ENCODE measurements around the gene WDPCP. TPM values are rescaled to one million over a fixed set of nuclear protein-coding genes. Genes with fewer than 3 reads are reported as not detected.

The WDPCP gene
- total RNA-seq, 1 experiment from 2014 or later: 7.4 TPM

DNA sequence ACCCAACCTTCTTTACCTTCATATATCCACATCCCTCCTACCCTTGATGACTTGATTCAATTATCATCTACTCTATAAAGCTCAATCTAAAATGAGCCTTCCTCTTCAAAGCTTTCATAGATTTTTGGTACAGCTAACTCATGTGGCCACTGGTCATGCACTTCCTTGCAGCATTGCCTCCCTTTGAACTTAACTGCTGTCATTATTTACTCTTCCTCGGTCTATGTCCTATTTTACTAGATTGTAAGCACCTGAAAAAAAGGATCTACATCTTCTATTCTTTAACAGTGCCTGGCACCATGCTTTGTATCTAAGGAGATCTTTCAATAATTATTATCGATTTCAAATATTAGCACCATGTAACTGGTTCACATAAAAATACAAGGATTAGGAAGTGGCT is 31.1 kb upstream of the WDPCP start:
- in situ Hi-C loops (cut with HindIII; ENCODE audit: low pct_unique_long_range_greater_than_20kb, low sequenced_read_pairs): no loop called here
- H3K4me1 ChIP-seq (ENCODE audit: control insufficient read depth, insufficient read depth, low read length): no peaks in the 10 kb centered on the region
- no peaks in the 10 kb centered on the region for H3K9me3 ChIP-seq (ENCODE audit: control insufficient read depth, insufficient read depth, low read depth, low read length)
- H3K27ac ChIP-seq (ENCODE audit: low read length): no peak overlapping the region
- DNase-seq (ENCODE audit: low read depth, low spot score): no peak
- ATAC-seq: no peak
- intact Hi-C loops (cut with micrococcal nuclease; ENCODE audit: unreplicated experiment): no loop called here
- TF ChIP-seq POLR2AphosphoS5 (IDR thresholded peaks at IDR 0.05; ENCODE audit: low read depth, low read length) (no peak), TCF7L2 (IDR thresholded peaks at IDR 0.05; ENCODE audit: low read depth, low read length) (no peak)
- TF ChIP-seq, protein P1, sequence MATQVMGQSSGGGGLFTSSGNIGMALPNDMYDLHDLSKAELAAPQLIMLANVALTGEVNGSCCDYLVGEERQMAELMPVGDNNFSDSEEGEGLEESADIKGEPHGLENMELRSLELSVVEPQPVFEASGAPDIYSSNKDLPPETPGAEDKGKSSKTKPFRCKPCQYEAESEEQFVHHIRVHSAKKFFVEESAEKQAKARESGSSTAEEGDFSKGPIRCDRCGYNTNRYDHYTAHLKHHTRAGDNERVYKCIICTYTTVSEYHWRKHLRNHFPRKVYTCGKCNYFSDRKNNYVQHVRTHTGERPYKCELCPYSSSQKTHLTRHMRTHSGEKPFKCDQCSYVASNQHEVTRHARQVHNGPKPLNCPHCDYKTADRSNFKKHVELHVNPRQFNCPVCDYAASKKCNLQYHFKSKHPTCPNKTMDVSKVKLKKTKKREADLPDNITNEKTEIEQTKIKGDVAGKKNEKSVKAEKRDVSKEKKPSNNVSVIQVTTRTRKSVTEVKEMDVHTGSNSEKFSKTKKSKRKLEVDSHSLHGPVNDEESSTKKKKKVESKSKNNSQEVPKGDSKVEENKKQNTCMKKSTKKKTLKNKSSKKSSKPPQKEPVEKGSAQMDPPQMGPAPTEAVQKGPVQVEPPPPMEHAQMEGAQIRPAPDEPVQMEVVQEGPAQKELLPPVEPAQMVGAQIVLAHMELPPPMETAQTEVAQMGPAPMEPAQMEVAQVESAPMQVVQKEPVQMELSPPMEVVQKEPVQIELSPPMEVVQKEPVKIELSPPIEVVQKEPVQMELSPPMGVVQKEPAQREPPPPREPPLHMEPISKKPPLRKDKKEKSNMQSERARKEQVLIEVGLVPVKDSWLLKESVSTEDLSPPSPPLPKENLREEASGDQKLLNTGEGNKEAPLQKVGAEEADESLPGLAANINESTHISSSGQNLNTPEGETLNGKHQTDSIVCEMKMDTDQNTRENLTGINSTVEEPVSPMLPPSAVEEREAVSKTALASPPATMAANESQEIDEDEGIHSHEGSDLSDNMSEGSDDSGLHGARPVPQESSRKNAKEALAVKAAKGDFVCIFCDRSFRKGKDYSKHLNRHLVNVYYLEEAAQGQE (IDR thresholded peaks at IDR 0.05; ENCODE audit: insufficient read depth in 1 of 2, low read depth in 2 of 2, low read length in 1 of 2): no peak
- TF ChIP-seq, protein P2, sequence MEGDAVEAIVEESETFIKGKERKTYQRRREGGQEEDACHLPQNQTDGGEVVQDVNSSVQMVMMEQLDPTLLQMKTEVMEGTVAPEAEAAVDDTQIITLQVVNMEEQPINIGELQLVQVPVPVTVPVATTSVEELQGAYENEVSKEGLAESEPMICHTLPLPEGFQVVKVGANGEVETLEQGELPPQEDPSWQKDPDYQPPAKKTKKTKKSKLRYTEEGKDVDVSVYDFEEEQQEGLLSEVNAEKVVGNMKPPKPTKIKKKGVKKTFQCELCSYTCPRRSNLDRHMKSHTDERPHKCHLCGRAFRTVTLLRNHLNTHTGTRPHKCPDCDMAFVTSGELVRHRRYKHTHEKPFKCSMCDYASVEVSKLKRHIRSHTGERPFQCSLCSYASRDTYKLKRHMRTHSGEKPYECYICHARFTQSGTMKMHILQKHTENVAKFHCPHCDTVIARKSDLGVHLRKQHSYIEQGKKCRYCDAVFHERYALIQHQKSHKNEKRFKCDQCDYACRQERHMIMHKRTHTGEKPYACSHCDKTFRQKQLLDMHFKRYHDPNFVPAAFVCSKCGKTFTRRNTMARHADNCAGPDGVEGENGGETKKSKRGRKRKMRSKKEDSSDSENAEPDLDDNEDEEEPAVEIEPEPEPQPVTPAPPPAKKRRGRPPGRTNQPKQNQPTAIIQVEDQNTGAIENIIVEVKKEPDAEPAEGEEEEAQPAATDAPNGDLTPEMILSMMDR (IDR thresholded peaks at IDR 0.05): no peak
- H3K27me3 ChIP-seq (ENCODE audit: control insufficient read depth, insufficient read depth, low read length): peaks cover 11% of the 10 kb centered on the region; the same call in 1 of the 2 replicates
- H3K4me3 ChIP-seq (ENCODE audit: low read depth in 2 of 2, low read length in 2 of 2): no peak overlapping the region
- ChIA-PET CTCF (no interaction called here), POLR2A (no interaction called here)
- no peaks in the 10 kb centered on the region for H3K36me3 ChIP-seq (ENCODE audit: control insufficient read depth, insufficient read depth, low read length)
- no TSS peak for BruUV-seq (replicated peaks)

DNA sequence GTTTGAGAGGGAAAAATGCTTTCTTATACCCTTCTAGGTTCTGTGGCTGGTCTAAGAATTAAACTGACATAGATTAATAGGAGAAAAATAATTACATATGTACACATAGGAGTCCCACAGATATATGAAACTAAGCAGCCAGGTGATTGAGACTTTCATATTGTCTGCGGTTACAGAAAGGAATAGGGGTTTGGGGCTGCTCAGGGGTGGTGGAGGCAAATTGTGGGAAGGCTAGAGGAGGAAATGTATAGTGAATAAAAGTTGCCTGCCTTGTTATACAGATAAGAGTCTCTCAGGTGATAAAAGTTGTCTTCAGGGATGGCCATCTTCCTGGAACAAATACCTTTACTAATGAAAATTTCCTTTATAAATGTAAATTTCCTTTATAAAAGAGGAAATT is 29.1 kb upstream of the WDPCP start:
- H3K4me3 ChIP-seq (ENCODE audit: low read depth in 2 of 2, low read length in 2 of 2): no peak overlapping the region
- TF ChIP-seq TCF7L2 (IDR thresholded peaks at IDR 0.05; ENCODE audit: low read depth, low read length) (no peak), POLR2AphosphoS5 (IDR thresholded peaks at IDR 0.05; ENCODE audit: low read depth, low read length) (no peak), SIN3A (IDR thresholded peaks at IDR 0.05; ENCODE audit: borderline replicate concordance, insufficient read depth, low read depth, low read length) (no peak)
- TF ChIP-seq, protein P1 (IDR thresholded peaks at IDR 0.05; ENCODE audit: insufficient read depth in 1 of 2, low read depth in 2 of 2, low read length in 1 of 2): no peak
- TF ChIP-seq, protein P2 (IDR thresholded peaks at IDR 0.05): no peak
- no TSS peak for BruUV-seq (replicated peaks)
- ChIA-PET POLR2A (no interaction called here), CTCF (no interaction called here)
- no peaks in the 10 kb centered on the region for H3K36me3 ChIP-seq (ENCODE audit: control insufficient read depth, insufficient read depth, low read length)
- H3K9me3 ChIP-seq (ENCODE audit: control insufficient read depth, insufficient read depth, low read depth, low read length): no peaks in the 10 kb centered on the region
- H3K27me3 ChIP-seq (ENCODE audit: control insufficient read depth, insufficient read depth, low read length): peaks cover 11% of the 10 kb centered on the region; the same call in 1 of the 2 replicates
- no peak for DNase-seq (ENCODE audit: low read depth, low spot score)
- H3K27ac ChIP-seq (ENCODE audit: low read length): no peak overlapping the region
- in situ Hi-C loops (cut with HindIII; ENCODE audit: low pct_unique_long_range_greater_than_20kb, low sequenced_read_pairs) (no loop called here), intact Hi-C loops (cut with micrococcal nuclease; ENCODE audit: unreplicated experiment) (no loop called here)
- no peak for ATAC-seq
- no peaks in the 10 kb centered on the region for H3K4me1 ChIP-seq (ENCODE audit: control insufficient read depth, insufficient read depth, low read length)
